ENCODE measurements around the gene NDUFA8.

NDUFA8 gene

GRCh38 chr9:122192914-122193525 lies 33.4 kb upstream of the NDUFA8 start:
- H3K4me3 ChIP-seq (ENCODE audit: control insufficient read depth, low read depth, low read length), result no peak overlapping the region
- no peak for DNase-seq (ENCODE audit: low read depth)
- TF ChIP-seq CTCF (conservative IDR thresholded peaks at IDR 0.05; ENCODE audit: control insufficient read depth, insufficient read depth, low read depth, low read length), result no peak

- H3K4me3 ChIP-seq (ENCODE audit: control insufficient read depth, low read depth, low read length), result no peak overlapping the region
- TF ChIP-seq CTCF (conservative IDR thresholded peaks at IDR 0.05; ENCODE audit: control insufficient read depth, insufficient read depth, low read depth, low read length), result no peak
- DNase-seq (ENCODE audit: low read depth), result no peak
Measured at GRCh38 chr9:122192261-122192875, 32.8 kb upstream of the NDUFA8 start.

GRCh38 chr9:122191584-122191983 lies 32.0 kb upstream of the NDUFA8 start:
- DNase-seq (ENCODE audit: low read depth), result no peak
- TF ChIP-seq CTCF (conservative IDR thresholded peaks at IDR 0.05; ENCODE audit: control insufficient read depth, insufficient read depth, low read depth, low read length), result no peak
- H3K4me3 ChIP-seq (ENCODE audit: control insufficient read depth, low read depth, low read length), result no peak overlapping the region

GRCh38 chr9:122190597-122191381 lies 31.2 kb upstream of the NDUFA8 start:
- no peak overlapping the region for H3K4me3 ChIP-seq (ENCODE audit: control insufficient read depth, low read depth, low read length)
- DNase-seq (ENCODE audit: low read depth), result no peak
- no peak for TF ChIP-seq CTCF (conservative IDR thresholded peaks at IDR 0.05; ENCODE audit: control insufficient read depth, insufficient read depth, low read depth, low read length)

GRCh38 chr9:122188369-122188768 lies 28.8 kb upstream of the NDUFA8 start:
- no peak for DNase-seq (ENCODE audit: low read depth)
- H3K4me3 ChIP-seq (ENCODE audit: control insufficient read depth, low read depth, low read length), result no peak overlapping the region
- TF ChIP-seq CTCF (conservative IDR thresholded peaks at IDR 0.05; ENCODE audit: control insufficient read depth, insufficient read depth, low read depth, low read length), result no peak

GRCh38 chr9:122186777-122187470 lies 27.3 kb upstream of the NDUFA8 start:
- no peak for TF ChIP-seq CTCF (conservative IDR thresholded peaks at IDR 0.05; ENCODE audit: control insufficient read depth, insufficient read depth, low read depth, low read length)
- no peak overlapping the region for H3K4me3 ChIP-seq (ENCODE audit: control insufficient read depth, low read depth, low read length)
- no peak for DNase-seq (ENCODE audit: low read depth)

All from fibroblast of mammary gland (primary cell).